Loucy (cell line): ENCODE results near the gene ABCC6.
"Not testable (repeated sequence)": the region's sequence is repeated elsewhere in the genome, so short reads cannot be mapped to it uniquely, and the experiment has no call there.

Source experiments
- EZH2phosphoT487 ChIP-seq: fragments of 200-600 bp; IDR thresholded peaks from 2 replicates; pipeline ENCODE4 v1.6.1; 2018; ENCODE audit warnings: antibody characterized with exemption, mild to moderate bottlenecking, moderate library complexity, borderline replicate concordance
- TF ChIP-seq, protein P1 (sequence below): fragments of 200-600 bp; sonication (generic); conservative IDR thresholded peaks from 2 replicates; pipeline ENCODE4 v1.5.1; 2014; ENCODE audit warnings: mild to moderate bottlenecking, antibody characterized with exemption, low read length

DNA sequence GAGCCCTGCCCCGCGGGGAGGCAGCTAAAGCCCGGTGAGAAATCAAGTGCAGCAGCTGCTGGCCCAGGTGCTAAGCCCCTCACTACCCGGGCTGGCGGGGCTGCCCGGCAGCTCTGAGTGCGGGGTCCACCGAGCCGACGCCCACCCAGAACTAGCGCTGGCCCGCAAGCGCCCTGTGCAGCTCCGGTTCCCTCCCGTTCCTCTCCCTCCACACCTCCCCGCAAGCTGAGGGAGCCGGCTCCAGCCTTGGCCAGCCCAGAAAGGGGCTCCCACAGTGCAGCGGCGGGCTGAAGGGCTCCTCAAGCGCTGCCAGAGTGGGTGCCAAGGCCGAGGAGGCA lies 118.5 kb downstream of the ABCC6 start:
- TF ChIP-seq, protein P1, sequence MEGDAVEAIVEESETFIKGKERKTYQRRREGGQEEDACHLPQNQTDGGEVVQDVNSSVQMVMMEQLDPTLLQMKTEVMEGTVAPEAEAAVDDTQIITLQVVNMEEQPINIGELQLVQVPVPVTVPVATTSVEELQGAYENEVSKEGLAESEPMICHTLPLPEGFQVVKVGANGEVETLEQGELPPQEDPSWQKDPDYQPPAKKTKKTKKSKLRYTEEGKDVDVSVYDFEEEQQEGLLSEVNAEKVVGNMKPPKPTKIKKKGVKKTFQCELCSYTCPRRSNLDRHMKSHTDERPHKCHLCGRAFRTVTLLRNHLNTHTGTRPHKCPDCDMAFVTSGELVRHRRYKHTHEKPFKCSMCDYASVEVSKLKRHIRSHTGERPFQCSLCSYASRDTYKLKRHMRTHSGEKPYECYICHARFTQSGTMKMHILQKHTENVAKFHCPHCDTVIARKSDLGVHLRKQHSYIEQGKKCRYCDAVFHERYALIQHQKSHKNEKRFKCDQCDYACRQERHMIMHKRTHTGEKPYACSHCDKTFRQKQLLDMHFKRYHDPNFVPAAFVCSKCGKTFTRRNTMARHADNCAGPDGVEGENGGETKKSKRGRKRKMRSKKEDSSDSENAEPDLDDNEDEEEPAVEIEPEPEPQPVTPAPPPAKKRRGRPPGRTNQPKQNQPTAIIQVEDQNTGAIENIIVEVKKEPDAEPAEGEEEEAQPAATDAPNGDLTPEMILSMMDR: not testable (repeated sequence)
- TF ChIP-seq EZH2phosphoT487: not testable (repeated sequence)
